SH-SY5Y (cell line): ENCODE data around the gene SDHC.

Source experiments
- GATA2 ChIP-seq: IDR thresholded peaks from 2 replicates; pipeline ENCODE4 v1.6.1; 2011; ENCODE audit warnings: mild to moderate bottlenecking, low read depth, low read length
- GATA3 ChIP-seq: IDR thresholded peaks from 2 replicates; pipeline ENCODE4 v1.6.1; 2011; ENCODE audit warnings: low read depth, mild to moderate bottlenecking, low read length, moderate library complexity

GRCh38 chr1:161309868-161310267 lies 4.3 kb upstream of the SDHC start, which contains the start of gene MPZ:
- TF ChIP-seq GATA3 (no peak), GATA2 (no peak)
